HepG2 (cell line): ENCODE data around the gene DRAXIN. TPM values are rescaled to one million over a fixed set of nuclear protein-coding genes. Genes with fewer than 3 reads are reported as not detected.

Source experiments
- ARHGAP35 ChIP-seq: sonication (generic); formaldehyde crosslinking; IDR thresholded peaks from 2 replicates; pipeline ENCODE4 v1.9.0; 2022; ENCODE audit warnings: mild to moderate bottlenecking, inconsistent platforms, moderate library complexity, missing genetic modification reagents, borderline replicate concordance
- CAMTA2 ChIP-seq: sonication (generic); formaldehyde crosslinking; IDR thresholded peaks from 2 replicates; pipeline ENCODE4 v1.4.0; 2020; ENCODE audit warnings: mild to moderate bottlenecking, missing genetic modification reagents, borderline replicate concordance
- FOSL2 ChIP-seq: sonication (generic); formaldehyde crosslinking; IDR thresholded peaks from 2 replicates; pipeline ENCODE4 v1.4.0; 2020; ENCODE audit warnings: missing genetic modification reagents
- GZF1 ChIP-seq: sonication (generic); formaldehyde crosslinking; IDR thresholded peaks from 2 replicates; pipeline ENCODE4 v1.5.1; 2020; ENCODE audit warnings: mild to moderate bottlenecking, missing genetic modification reagents
- HDAC1 ChIP-seq: sonication (generic); formaldehyde crosslinking; IDR thresholded peaks from 2 replicates; pipeline ENCODE4 v1.5.1; 2020; ENCODE audit warnings: mild to moderate bottlenecking, missing genetic modification reagents
- NCOR1 ChIP-seq: fragments of 200-600 bp; sonication (generic); IDR thresholded peaks from 2 replicates; pipeline ENCODE4 v1.7.0; 2017; ENCODE audit warnings: antibody characterized with exemption, low read length, borderline replicate concordance
- PAWR ChIP-seq: sonication (generic); formaldehyde crosslinking; IDR thresholded peaks from 2 replicates; pipeline ENCODE4 v1.4.0; 2020; ENCODE audit warnings: missing genetic modification reagents, mild to moderate bottlenecking, borderline replicate concordance
- SAP130 ChIP-seq: IDR thresholded peaks from 2 replicates; pipeline ENCODE4 v1.6.1; 2016; ENCODE audit warnings: low read depth
- SP140L ChIP-seq: sonication (generic); formaldehyde crosslinking; IDR thresholded peaks from 2 replicates; pipeline ENCODE4 v1.4.0; 2020; ENCODE audit warnings: missing genetic modification reagents, borderline replicate concordance
- TEAD2 ChIP-seq: sonication (generic); formaldehyde crosslinking; IDR thresholded peaks from 2 replicates; pipeline ENCODE4 v1.9.0; 2021; ENCODE audit warnings: missing genetic modification reagents
- TMF1 ChIP-seq: sonication (generic); formaldehyde crosslinking; IDR thresholded peaks from 2 replicates; pipeline ENCODE4 v1.8.1; 2022; ENCODE audit warnings: low read depth, missing genetic modification reagents
- ZNF629 ChIP-seq: sonication (generic); formaldehyde crosslinking; conservative IDR thresholded peaks from 2 replicates; pipeline ENCODE4 v1.5.0; 2020; ENCODE audit warnings: missing genetic modification reagents
- ZNF883 ChIP-seq: sonication (generic); formaldehyde crosslinking; IDR thresholded peaks from 2 replicates; pipeline ENCODE4 v1.5.1; 2020; ENCODE audit warnings: mild to moderate bottlenecking, missing genetic modification reagents; ENCODE audit errors: not compliant biosample characterization
- polyA plus RNA-seq, 8 experiments: library from polyadenylated mRNA; depleted of rRNA in 3 of 8; stranded (reverse) in 7 of 8; unstranded in 1 of 8; fragments of >200 nt; fragmentation: Illumina TruSeq in 4 of 8; extraction: Trizol in 4 of 8; gene quantifications; 2 replicates each; pipeline versions ENCODE4 v1.2.1 to v1.2.3, GENCODE V29; 2011 to 2016; ENCODE audit warnings: low read depth in 4 of 8, missing spikeins in 1 of 8, mixed read lengths in 1 of 8; ENCODE audit not compliant: insufficient read depth in 1 of 8
- total RNA-seq, 5 experiments: library from RNA; depleted of rRNA; stranded (reverse); fragments of >200 nt; fragmentation: Illumina TruSeq; extraction: Trizol; gene quantifications; 2 replicates each; pipeline ENCODE4 v1.2.3, GENCODE V29; 2016; ENCODE audit warnings: low read depth in 1 of 5
- TF ChIP-seq, protein P1 (sequence below): sonication (generic); formaldehyde crosslinking; IDR thresholded peaks from 2 replicates; pipeline ENCODE4 v1.5.1; 2020; ENCODE audit warnings: mild to moderate bottlenecking, missing genetic modification reagents, moderate library complexity
- TF ChIP-seq, protein P2 (sequence below): sonication (generic); formaldehyde crosslinking; IDR thresholded peaks from 2 replicates; pipeline ENCODE4 v1.4.0; 2020; ENCODE audit warnings: missing genetic modification reagents; ENCODE audit errors: not compliant biosample characterization
- TF ChIP-seq, protein P3 (sequence below): sonication (generic); formaldehyde crosslinking; IDR thresholded peaks from 2 replicates; pipeline ENCODE4 v1.5.1; 2020; ENCODE audit warnings: missing genetic modification reagents, mild to moderate bottlenecking, borderline replicate concordance
- TF ChIP-seq, protein P4 (sequence below), 2 experiments: sonication (generic) in 1 of 2; formaldehyde crosslinking in 1 of 2; IDR thresholded peaks; 2 replicates each; pipeline versions ENCODE4 v1.4.0 to v1.6.1; 2016 to 2020; ENCODE audit warnings: borderline replicate concordance in 1 of 2, low read depth in 1 of 2, mild to moderate bottlenecking in 1 of 2, missing genetic modification reagents in 1 of 2

The DRAXIN gene
- total and polyA plus RNA-seq, 2 of the 13 experiments (the other 11 are each of a cell fraction or from before 2014, with no cell fraction given): 0.02 TPM; not detected in 1

DNA sequence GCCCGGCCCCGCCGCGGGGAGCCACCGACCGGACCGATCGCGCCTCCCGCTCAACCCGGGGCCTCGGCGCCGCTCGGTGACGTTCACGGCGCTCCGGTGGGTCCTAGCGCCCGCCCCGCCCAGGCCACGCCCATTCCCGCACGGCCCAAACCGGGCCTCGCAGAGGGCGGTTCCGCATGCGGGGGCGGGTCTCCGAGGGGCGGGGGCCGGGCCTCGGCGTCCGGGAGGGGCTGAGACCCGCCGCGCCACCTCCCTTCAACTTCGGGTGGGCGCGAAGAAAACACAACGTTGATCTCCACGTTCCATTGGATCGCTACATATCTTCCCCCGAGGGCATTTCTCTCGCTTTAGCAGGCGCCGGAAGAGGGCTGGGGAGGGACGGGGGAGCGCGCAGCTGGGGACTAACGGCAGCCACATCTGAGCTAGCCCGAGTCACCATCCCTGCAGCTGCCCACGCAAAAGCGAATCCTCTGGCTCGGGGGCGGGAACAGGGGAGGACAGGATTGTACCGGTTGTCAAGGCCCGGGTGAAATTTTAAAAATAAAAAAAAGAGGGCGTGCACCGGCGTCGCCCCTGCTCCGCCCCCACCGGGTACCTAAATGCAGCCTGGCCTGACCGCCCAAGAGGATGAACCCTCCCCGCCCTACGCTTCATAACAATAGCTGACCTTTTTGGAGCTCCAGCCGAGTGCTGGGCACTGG, 10.3 kb upstream of the DRAXIN start, which contains the start of gene MAD2L2 (continued):
- 0 out of 2 replicates have a peak, but pooled peaks have one; percentile 14 for TF ChIP-seq FOSL2
- TF ChIP-seq SAP130 (CRISPR knock-in tag): peak; percentile 89
- no peak for TF ChIP-seq PAWR
- TF ChIP-seq, protein P1, sequence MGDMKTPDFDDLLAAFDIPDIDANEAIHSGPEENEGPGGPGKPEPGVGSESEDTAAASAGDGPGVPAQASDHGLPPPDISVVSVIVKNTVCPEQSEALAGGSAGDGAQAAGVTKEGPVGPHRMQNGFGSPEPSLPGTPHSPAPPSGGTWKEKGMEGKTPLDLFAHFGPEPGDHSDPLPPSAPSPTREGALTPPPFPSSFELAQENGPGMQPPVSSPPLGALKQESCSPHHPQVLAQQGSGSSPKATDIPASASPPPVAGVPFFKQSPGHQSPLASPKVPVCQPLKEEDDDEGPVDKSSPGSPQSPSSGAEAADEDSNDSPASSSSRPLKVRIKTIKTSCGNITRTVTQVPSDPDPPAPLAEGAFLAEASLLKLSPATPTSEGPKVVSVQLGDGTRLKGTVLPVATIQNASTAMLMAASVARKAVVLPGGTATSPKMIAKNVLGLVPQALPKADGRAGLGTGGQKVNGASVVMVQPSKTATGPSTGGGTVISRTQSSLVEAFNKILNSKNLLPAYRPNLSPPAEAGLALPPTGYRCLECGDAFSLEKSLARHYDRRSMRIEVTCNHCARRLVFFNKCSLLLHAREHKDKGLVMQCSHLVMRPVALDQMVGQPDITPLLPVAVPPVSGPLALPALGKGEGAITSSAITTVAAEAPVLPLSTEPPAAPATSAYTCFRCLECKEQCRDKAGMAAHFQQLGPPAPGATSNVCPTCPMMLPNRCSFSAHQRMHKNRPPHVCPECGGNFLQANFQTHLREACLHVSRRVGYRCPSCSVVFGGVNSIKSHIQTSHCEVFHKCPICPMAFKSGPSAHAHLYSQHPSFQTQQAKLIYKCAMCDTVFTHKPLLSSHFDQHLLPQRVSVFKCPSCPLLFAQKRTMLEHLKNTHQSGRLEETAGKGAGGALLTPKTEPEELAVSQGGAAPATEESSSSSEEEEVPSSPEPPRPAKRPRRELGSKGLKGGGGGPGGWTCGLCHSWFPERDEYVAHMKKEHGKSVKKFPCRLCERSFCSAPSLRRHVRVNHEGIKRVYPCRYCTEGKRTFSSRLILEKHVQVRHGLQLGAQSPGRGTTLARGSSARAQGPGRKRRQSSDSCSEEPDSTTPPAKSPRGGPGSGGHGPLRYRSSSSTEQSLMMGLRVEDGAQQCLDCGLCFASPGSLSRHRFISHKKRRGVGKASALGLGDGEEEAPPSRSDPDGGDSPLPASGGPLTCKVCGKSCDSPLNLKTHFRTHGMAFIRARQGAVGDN (CRISPR knock-in tag): peak; percentile 81
- no peak for TF ChIP-seq NCOR1
- TF ChIP-seq, protein P2, sequence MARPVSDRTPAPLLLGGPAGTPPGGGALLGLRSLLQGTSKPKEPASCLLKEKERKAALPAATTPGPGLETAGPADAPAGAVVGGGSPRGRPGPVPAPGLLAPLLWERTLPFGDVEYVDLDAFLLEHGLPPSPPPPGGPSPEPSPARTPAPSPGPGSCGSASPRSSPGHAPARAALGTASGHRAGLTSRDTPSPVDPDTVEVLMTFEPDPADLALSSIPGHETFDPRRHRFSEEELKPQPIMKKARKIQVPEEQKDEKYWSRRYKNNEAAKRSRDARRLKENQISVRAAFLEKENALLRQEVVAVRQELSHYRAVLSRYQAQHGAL (CRISPR knock-in tag): no peak
- no peak for TF ChIP-seq ZNF883 (CRISPR knock-in tag)
- no peak for TF ChIP-seq SP140L (CRISPR knock-in tag)
- TF ChIP-seq CAMTA2: no peak
- TF ChIP-seq, protein P3, sequence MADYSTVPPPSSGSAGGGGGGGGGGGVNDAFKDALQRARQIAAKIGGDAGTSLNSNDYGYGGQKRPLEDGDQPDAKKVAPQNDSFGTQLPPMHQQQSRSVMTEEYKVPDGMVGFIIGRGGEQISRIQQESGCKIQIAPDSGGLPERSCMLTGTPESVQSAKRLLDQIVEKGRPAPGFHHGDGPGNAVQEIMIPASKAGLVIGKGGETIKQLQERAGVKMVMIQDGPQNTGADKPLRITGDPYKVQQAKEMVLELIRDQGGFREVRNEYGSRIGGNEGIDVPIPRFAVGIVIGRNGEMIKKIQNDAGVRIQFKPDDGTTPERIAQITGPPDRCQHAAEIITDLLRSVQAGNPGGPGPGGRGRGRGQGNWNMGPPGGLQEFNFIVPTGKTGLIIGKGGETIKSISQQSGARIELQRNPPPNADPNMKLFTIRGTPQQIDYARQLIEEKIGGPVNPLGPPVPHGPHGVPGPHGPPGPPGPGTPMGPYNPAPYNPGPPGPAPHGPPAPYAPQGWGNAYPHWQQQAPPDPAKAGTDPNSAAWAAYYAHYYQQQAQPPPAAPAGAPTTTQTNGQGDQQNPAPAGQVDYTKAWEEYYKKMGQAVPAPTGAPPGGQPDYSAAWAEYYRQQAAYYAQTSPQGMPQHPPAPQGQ (CRISPR knock-in tag): no peak
- TF ChIP-seq TMF1 (CRISPR knock-in tag): no peak
- TF ChIP-seq ZNF629 (CRISPR knock-in tag): no peak
- peak; percentile 74; the same call in 1 of the 2 replicates for TF ChIP-seq HDAC1
- no peak for TF ChIP-seq TEAD2 (CRISPR knock-in tag)
- TF ChIP-seq GZF1 (CRISPR knock-in tag): no peak
- no peak for TF ChIP-seq ARHGAP35 (CRISPR knock-in tag)
- TF ChIP-seq, protein P4, sequence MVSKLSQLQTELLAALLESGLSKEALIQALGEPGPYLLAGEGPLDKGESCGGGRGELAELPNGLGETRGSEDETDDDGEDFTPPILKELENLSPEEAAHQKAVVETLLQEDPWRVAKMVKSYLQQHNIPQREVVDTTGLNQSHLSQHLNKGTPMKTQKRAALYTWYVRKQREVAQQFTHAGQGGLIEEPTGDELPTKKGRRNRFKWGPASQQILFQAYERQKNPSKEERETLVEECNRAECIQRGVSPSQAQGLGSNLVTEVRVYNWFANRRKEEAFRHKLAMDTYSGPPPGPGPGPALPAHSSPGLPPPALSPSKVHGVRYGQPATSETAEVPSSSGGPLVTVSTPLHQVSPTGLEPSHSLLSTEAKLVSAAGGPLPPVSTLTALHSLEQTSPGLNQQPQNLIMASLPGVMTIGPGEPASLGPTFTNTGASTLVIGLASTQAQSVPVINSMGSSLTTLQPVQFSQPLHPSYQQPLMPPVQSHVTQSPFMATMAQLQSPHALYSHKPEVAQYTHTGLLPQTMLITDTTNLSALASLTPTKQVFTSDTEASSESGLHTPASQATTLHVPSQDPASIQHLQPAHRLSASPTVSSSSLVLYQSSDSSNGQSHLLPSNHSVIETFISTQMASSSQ (IDR thresholded peaks at IDR 0.05; ENCODE audit: low read depth): no peak
- TF ChIP-seq, protein P4 (CRISPR knock-in tag; IDR thresholded peaks at IDR 0.05; ENCODE audit: borderline replicate concordance): no peak; the same call in 1 of the 2 replicates
